Osteocyte (in vitro differentiated cells): ENCODE results near the gene SNX10. TPM values are rescaled to one million over a fixed set of nuclear protein-coding genes. Genes with fewer than 3 reads are reported as not detected.

Source experiments
- DNase-seq: peaks from one replicate; pipeline ENCODE4 v3.0.0; 2021; ENCODE audit warnings: mixed read lengths; ENCODE audit not compliant: unreplicated experiment; ENCODE audit errors: extremely low spot score
- H3K27ac Mint-ChIP-seq: one replicate; pipeline ENCODE4 v1.8.0; 2021; ENCODE audit warnings: mild to moderate bottlenecking, mixed read lengths; ENCODE audit not compliant: unreplicated experiment
- H3K27me3 Mint-ChIP-seq: one replicate; pipeline ENCODE4 v1.8.0; 2021; ENCODE audit warnings: mixed read lengths; ENCODE audit not compliant: unreplicated experiment
- H3K36me3 Mint-ChIP-seq: one replicate; pipeline ENCODE4 v1.8.0; 2021; ENCODE audit warnings: mixed read lengths; ENCODE audit not compliant: unreplicated experiment
- H3K4me1 Mint-ChIP-seq: one replicate; pipeline ENCODE4 v1.8.0; 2021; ENCODE audit warnings: mixed read lengths; ENCODE audit not compliant: unreplicated experiment
- H3K4me3 Mint-ChIP-seq: one replicate; pipeline ENCODE4 v1.8.0; 2021; ENCODE audit warnings: mild to moderate bottlenecking, moderate library complexity, mixed read lengths; ENCODE audit not compliant: unreplicated experiment
- H3K9me3 Mint-ChIP-seq: one replicate; pipeline ENCODE4 v1.8.0; 2021; ENCODE audit warnings: mixed read lengths; ENCODE audit not compliant: unreplicated experiment
- CTCF ChIP-seq: fragments of 200-600 bp; sonication (generic); IDR thresholded peaks from 2 replicates; pipeline ENCODE4 v1.5.0; 2021; ENCODE audit warnings: antibody characterized with exemption, mild to moderate bottlenecking, moderate library complexity
- total RNA-seq: library from RNA; stranded (reverse); gene quantifications from 2 replicates; pipeline ENCODE4 v1.2.1, GENCODE V29; 2021

The SNX10 gene
- total RNA-seq, 1 donor from 2014 or later, result not detected

GRCh38 chr7:26345202-26345601 lies 53.5 kb downstream of the SNX10 start:
- H3K36me3 Mint-ChIP-seq, result no peaks in the 10 kb centered on the region
- H3K4me3 Mint-ChIP-seq, result no peak overlapping the region
- no peak for TF ChIP-seq CTCF
- H3K9me3 Mint-ChIP-seq, result no peaks in the 10 kb centered on the region
- H3K27me3 Mint-ChIP-seq, result peaks cover 2% of the 10 kb centered on the region
- H3K4me1 Mint-ChIP-seq, result no peaks in the 10 kb centered on the region
- DNase-seq, result no peak
- H3K27ac Mint-ChIP-seq, result no peak overlapping the region

- peaks cover 4% of the 10 kb centered on the region for H3K27me3 Mint-ChIP-seq
- TF ChIP-seq CTCF, result no peak
- H3K27ac Mint-ChIP-seq, result no peak overlapping the region
- no peaks in the 10 kb centered on the region for H3K9me3 Mint-ChIP-seq
- H3K4me1 Mint-ChIP-seq, result no peaks in the 10 kb centered on the region
- no peak overlapping the region for H3K4me3 Mint-ChIP-seq
- H3K36me3 Mint-ChIP-seq, result no peaks in the 10 kb centered on the region
- DNase-seq, result no peak
These were observed 54.2 kb downstream of the SNX10 start for GRCh38 chr7:26345837-26346236.

GRCh38 chr7:26346611-26347203 lies 55.0 kb downstream of the SNX10 start:
- Mint-ChIP-seq H3K4me1 (no peaks in the 10 kb centered on the region), H3K36me3 (no peaks in the 10 kb centered on the region), H3K27me3 (peaks cover 9% of the 10 kb centered on the region), H3K4me3 (no peak overlapping the region), H3K9me3 (no peaks in the 10 kb centered on the region), H3K27ac (no peak overlapping the region)
- no peak for DNase-seq
- no peak for TF ChIP-seq CTCF

GRCh38 chr7:26348234-26348851 lies 56.7 kb downstream of the SNX10 start:
- H3K4me3 Mint-ChIP-seq, result no peak overlapping the region
- no peaks in the 10 kb centered on the region for H3K36me3 Mint-ChIP-seq
- H3K27ac Mint-ChIP-seq, result no peak overlapping the region
- DNase-seq, result no peak
- H3K4me1 Mint-ChIP-seq, result no peaks in the 10 kb centered on the region
- H3K27me3 Mint-ChIP-seq, result peaks cover 17% of the 10 kb centered on the region
- H3K9me3 Mint-ChIP-seq, result no peaks in the 10 kb centered on the region
- no peak for TF ChIP-seq CTCF

GRCh38 chr7:26349005-26349915 lies 57.6 kb downstream of the SNX10 start:
- H3K27me3 Mint-ChIP-seq, result peaks cover 18% of the 10 kb centered on the region
- DNase-seq, result no peak
- no peaks in the 10 kb centered on the region for H3K36me3 Mint-ChIP-seq
- H3K4me1 Mint-ChIP-seq, result no peaks in the 10 kb centered on the region
- no peak overlapping the region for H3K4me3 Mint-ChIP-seq
- H3K27ac Mint-ChIP-seq, result no peak overlapping the region
- TF ChIP-seq CTCF, result no peak
- no peaks in the 10 kb centered on the region for H3K9me3 Mint-ChIP-seq
